Measurements from ENCODE around the gene SNRPA. TPM values are rescaled to one million over a fixed set of nuclear protein-coding genes. Genes with fewer than 3 reads are reported as not detected.

The SNRPA gene
- total RNA-seq = 100 to 1,000 TPM in 1 of 2 donors, 10 to 100 TPM in 1; 95.5 to 191 TPM

DNA sequence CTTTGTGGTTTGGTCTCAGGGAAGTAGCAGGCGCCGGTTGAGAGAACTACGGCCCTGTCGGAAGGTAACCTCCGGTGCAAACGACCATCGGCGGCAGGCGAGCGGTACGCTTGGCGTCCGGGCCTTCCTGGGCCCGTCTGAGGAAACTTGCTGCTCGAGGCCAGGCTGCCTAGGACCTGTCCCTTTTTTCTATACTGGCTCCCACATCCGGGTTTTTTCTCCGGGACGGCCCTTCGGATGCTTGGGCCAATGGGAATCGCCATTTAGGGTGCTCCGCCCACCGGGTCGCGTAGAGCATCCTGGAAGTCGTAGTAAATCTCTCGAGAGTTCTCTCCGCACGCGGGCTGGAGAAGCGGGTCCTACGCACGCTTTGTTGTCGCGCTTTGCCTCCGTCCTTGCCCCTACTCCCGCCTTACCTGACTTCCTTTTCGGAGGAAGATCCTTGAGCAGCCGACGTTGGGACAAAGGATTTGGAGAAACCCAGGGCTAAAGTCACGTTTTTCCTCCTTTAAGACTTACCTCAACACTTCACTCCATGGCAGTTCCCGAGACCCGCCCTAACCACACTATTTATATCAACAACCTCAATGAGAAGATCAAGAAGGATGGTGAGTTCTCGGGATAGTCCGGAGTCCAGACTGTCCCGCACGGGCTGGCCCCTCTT, at the start of gene SNRPA:
TSS of gene SNRPA (plus strand) at position 330 of the 664 bp plus-strand sequence. CDS start at position 536, 206 bp downstream.
- Mint-ChIP-seq H3K27ac (peak within 1 kb of the TSS; percentile 91 to 92), H3K4me3 (peak within 1 kb of the TSS; percentile 96), H3K27me3 (no peaks in the 10 kb centered on the region), H3K9me3 (no peaks in the 10 kb centered on the region), H3K4me1 (ENCODE audit: low read depth in 2 of 2) (peaks cover 36 to 46% of the 10 kb centered on the region in 2 donors), H3K36me3 (peaks cover 15% of the 10 kb centered on the region)
- ATAC-seq (peak; percentile 83 to 85), DNase-seq (ENCODE audit: low spot score) (peak; percentile 98)

- Mint-ChIP-seq H3K27ac (no peak overlapping the region), H3K36me3 (peaks cover 7% of the 10 kb centered on the region), H3K27me3 (no peaks in the 10 kb centered on the region), H3K4me3 (no peak overlapping the region), H3K4me1 (ENCODE audit: low read depth in 2 of 2) (peaks cover 0 to 3% of the 10 kb centered on the region in 2 donors), H3K9me3 (no peaks in the 10 kb centered on the region)
- DNase-seq (ENCODE audit: low spot score) (peak; percentile 8), ATAC-seq (no peak)
Measured at GRCh38 chr19:40701758-40702157, 49.2 kb upstream of the SNRPA start.

DNA sequence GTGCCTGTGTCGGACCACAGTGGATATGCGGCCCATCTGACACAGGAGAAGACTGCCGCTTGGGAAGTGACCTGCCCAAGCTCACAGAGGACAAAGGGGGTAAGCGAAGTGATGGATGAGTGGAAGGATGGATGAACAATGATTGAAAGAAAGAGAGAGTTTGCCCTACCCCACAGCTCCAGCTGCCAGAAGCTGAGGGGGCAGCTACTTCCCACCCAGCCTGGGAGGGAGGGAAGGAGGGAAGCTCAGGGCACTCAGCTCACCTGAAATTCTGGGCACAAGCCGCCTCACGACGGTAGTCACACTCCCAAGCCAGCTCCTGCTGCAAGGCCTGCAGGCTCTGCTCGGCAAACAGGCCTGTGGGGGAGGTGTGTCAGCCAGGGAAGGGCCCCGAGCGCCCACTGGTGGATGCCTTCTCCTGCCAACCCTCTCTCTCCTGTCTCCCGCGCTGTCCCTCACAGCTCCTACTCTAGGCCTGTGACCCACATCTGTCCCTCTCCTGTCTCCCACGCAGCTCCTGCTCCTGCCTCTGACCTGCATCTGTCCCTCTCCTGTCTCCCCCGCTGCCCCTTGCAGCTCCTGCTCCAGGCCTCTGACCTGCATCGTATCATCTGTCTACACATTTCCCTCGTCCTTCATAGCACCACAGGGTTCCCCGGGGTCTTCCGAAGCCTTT, 48.5 kb upstream of the SNRPA start:
- DNase-seq (ENCODE audit: low spot score) = no peak
- ATAC-seq = no peak
- Mint-ChIP-seq H3K27ac (no peak overlapping the region), H3K4me3 (no peak overlapping the region), H3K27me3 (no peaks in the 10 kb centered on the region), H3K4me1 (ENCODE audit: low read depth in 2 of 2) (peaks cover 0 to 3% of the 10 kb centered on the region in 2 donors), H3K36me3 (peaks cover 7% of the 10 kb centered on the region), H3K9me3 (no peaks in the 10 kb centered on the region)

- Mint-ChIP-seq H3K36me3 (peaks cover 7% of the 10 kb centered on the region), H3K4me1 (ENCODE audit: low read depth in 2 of 2) (peaks cover 0 to 3% of the 10 kb centered on the region in 2 donors), H3K27me3 (no peaks in the 10 kb centered on the region), H3K4me3 (no peak overlapping the region), H3K27ac (no peak overlapping the region), H3K9me3 (no peaks in the 10 kb centered on the region)
- ATAC-seq = no peak
- DNase-seq (ENCODE audit: low spot score) = no peak
Measured at GRCh38 chr19:40703029-40703755, 47.8 kb upstream of the SNRPA start.

DNA sequence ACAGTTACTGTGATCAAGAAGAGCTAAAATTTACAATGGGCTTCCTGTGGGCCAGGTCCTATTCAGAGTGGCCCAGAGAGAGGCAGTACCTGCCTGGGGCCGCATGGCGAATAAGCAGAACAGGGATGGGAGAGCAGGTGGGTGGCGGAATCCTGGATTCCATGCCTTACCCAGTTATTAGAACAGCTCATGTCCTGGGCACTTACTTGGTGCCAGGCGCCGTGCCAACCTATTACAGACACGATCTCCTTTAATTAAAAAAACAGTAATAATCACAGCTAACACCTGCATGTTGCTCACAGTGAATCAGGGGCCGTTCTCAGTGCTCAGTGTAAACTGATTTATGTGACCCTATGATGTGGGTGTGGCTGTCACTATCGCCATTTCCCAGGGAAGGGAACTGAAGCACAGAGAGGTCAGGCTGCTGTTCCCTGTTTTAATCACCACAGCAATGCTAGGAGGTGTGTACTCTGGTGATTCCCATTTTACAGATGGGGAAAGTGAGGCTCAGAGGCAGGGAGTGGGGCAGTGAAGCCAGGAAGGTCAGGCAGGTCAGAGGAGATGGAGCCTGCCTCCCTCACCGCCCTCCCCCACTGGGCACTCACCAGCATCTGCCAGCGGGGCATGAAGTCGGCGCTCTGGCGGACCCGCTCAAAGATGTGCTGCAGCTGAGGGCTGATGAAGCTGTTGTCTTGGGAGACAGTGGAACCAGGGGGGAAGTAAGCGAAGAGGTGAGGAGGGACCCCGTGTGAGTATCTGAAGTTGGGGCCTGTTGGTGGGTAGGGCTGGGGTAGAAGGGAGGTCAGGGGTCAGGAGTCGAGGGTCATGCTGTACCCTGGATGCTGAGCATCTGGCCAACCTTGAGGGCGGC, 46.3 kb upstream of the SNRPA start:
- H3K4me3 Mint-ChIP-seq = no peak overlapping the region
- H3K9me3 Mint-ChIP-seq = no peaks in the 10 kb centered on the region
- H3K27ac Mint-ChIP-seq = no peak overlapping the region
- DNase-seq (ENCODE audit: low spot score) (no peak), ATAC-seq (no peak)
- H3K36me3 Mint-ChIP-seq = peaks cover 12% of the 10 kb centered on the region
- peaks cover 0 to 6% of the 10 kb centered on the region in 2 donors for H3K4me1 Mint-ChIP-seq (ENCODE audit: low read depth in 2 of 2)
- H3K27me3 Mint-ChIP-seq = no peaks in the 10 kb centered on the region

- no peaks in the 10 kb centered on the region for H3K9me3 Mint-ChIP-seq
- no peak overlapping the region for H3K27ac Mint-ChIP-seq
- H3K4me3 Mint-ChIP-seq = no peak overlapping the region
- H3K27me3 Mint-ChIP-seq = no peaks in the 10 kb centered on the region
- no peak for ATAC-seq
- H3K36me3 Mint-ChIP-seq = peaks cover 12% of the 10 kb centered on the region
- DNase-seq (ENCODE audit: low spot score) = no peak
- peaks cover 0 to 6% of the 10 kb centered on the region in 2 donors for H3K4me1 Mint-ChIP-seq (ENCODE audit: low read depth in 2 of 2)
Measured at GRCh38 chr19:40705362-40705651, 45.7 kb upstream of the SNRPA start.

DNA sequence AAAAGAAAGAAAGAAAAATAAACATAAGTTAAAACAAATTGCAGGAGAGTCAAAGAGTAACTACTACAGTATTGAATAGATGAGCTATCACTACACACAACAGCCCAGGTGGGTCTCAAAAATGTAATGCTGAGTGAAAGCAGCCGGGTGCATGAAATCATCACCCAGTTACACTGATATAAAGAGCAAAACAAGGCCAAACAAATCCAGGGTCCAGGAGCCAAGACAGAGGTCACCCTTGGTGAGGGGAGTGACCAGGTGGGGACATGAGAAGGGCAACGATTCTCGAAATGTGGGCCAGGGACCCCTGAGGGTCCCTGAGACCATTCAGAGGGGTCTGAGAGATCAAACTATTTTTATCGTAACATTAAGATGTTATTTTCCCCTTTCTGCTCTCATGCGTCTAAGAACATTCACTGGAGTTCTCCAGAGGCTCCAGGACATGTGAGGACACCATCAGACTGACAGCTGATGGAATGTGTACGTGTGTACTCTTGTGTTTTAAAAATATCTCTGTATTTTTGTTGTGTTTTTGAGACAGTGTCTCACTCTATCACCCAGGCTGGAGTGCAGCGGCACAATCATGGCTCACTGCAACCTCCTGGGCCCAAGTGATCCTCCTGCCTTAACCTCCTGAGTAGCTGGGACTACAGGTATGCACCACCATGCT, 44.9 kb upstream of the SNRPA start:
- ATAC-seq = no peak
- no peak overlapping the region for H3K4me3 Mint-ChIP-seq
- H3K36me3 Mint-ChIP-seq = peaks cover 12% of the 10 kb centered on the region
- H3K27me3 Mint-ChIP-seq = no peaks in the 10 kb centered on the region
- no peaks in the 10 kb centered on the region for H3K9me3 Mint-ChIP-seq
- H3K27ac Mint-ChIP-seq = no peak overlapping the region
- peaks cover under 1 to 6% of the 10 kb centered on the region in 2 donors for H3K4me1 Mint-ChIP-seq (ENCODE audit: low read depth in 2 of 2)
- DNase-seq (ENCODE audit: low spot score) = no peak

DNA sequence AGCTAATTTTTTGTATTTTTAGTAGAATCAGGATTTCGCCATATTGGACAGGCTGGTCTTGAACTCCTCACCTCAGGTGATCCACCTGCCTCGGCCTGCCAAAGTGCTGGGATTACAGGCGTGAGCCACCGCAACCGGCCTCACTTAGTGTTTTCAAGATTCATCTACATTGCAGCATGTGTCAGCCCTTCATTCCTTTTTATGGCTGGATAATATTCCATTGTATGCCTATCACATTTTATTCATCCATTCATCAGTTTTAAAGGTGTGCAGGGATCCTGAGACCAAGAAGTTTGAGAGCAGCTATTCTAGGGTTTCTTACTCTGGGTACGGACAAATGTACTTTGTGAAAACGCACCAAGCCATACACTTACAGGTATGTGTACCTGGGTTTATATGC, 43.4 kb upstream of the SNRPA start:
- no peak for DNase-seq (ENCODE audit: low spot score)
- Mint-ChIP-seq H3K27me3 (no peaks in the 10 kb centered on the region), H3K36me3 (peaks cover 19% of the 10 kb centered on the region), H3K4me3 (no peak overlapping the region), H3K9me3 (no peaks in the 10 kb centered on the region), H3K4me1 (ENCODE audit: low read depth in 2 of 2) (peaks cover 6 to 7% of the 10 kb centered on the region in 2 donors), H3K27ac (no peak overlapping the region)
- no peak for ATAC-seq

DNA sequence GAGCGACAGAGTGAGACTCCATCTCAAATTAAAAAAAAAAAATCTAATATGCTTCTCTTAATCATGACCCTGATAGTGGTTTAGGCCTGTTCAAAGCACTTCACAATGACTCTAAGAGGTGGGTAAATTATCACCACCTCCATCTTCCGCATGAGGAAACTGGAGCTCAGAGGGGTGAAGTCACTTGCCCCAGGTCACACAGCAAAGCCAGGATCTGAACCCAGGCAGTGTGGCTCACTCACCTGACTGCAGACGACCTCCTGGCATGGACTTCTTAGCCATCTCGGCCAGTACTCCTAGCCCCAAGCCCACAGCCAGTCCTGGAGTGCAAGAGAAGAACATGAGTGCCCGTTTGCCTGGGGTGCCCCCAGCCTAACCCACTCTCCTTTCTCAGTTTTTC, 41.2 kb upstream of the SNRPA start:
- H3K27ac Mint-ChIP-seq = no peak overlapping the region
- H3K9me3 Mint-ChIP-seq = no peaks in the 10 kb centered on the region
- DNase-seq (ENCODE audit: low spot score) (no peak), ATAC-seq (no peak)
- H3K4me1 Mint-ChIP-seq (ENCODE audit: low read depth in 2 of 2) = peaks cover 14 to 15% of the 10 kb centered on the region in 2 donors
- H3K27me3 Mint-ChIP-seq = no peaks in the 10 kb centered on the region
- H3K36me3 Mint-ChIP-seq = peaks cover 13% of the 10 kb centered on the region
- no peak overlapping the region for H3K4me3 Mint-ChIP-seq

- peaks cover 35 to 42% of the 10 kb centered on the region in 2 donors for H3K4me1 Mint-ChIP-seq (ENCODE audit: low read depth in 2 of 2)
Measured at GRCh38 chr19:40713939-40714338, 37.1 kb upstream of the SNRPA start.

GRCh38 chr19:40714441-40715299, 36.3 kb upstream of the SNRPA start:
- Mint-ChIP-seq H3K27me3 (no peaks in the 10 kb centered on the region), H3K27ac (peak overlapping the region; percentile 95 to 98), H3K4me1 (ENCODE audit: low read depth in 2 of 2) (peaks cover 39 to 46% of the 10 kb centered on the region in 2 donors), H3K4me3 (peak overlapping the region; percentile 94), H3K9me3 (no peaks in the 10 kb centered on the region), H3K36me3 (peaks cover 8% of the 10 kb centered on the region)
- peak; percentile 82 to 84 for ATAC-seq
- peak; percentile 92 for DNase-seq (ENCODE audit: low spot score)

More at GRCh38 chr19:40713939-40714338, 37.1 kb upstream of the SNRPA start:
- peak overlapping the region; percentile 95 to 98 for H3K27ac Mint-ChIP-seq
- H3K9me3 Mint-ChIP-seq = no peaks in the 10 kb centered on the region
- H3K27me3 Mint-ChIP-seq = no peaks in the 10 kb centered on the region
- peaks cover 10% of the 10 kb centered on the region for H3K36me3 Mint-ChIP-seq
- DNase-seq (ENCODE audit: low spot score) (no peak), ATAC-seq (no peak)
- H3K4me3 Mint-ChIP-seq = peak overlapping the region; percentile 94

DNA sequence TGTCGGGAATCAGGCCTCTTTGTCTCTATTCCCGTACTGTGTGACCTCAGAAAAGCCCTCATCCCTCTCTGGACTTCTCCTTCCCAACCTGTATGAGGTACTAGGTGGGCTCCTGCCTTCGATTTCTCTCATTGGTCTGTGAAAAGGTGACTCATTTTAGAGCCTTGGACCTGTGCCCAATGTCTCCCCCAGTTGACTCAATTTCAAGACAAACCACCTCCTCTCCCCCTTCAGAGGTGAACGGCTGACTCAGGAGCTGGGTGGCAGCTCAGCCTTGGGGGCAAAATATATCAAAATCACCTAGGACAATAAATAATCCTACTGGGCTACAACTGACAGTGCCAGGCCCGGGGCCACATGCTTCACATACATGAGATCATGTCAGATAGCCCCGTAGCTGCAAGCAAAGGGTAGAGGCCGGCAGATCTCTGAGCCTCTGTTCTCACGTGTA, 34.9 kb upstream of the SNRPA start:
- peak in 1 of 2 donors; percentile 31 for ATAC-seq
- Mint-ChIP-seq H3K27me3 (no peaks in the 10 kb centered on the region), H3K9me3 (no peaks in the 10 kb centered on the region), H3K4me1 (ENCODE audit: low read depth in 2 of 2) (peaks cover 47 to 59% of the 10 kb centered on the region in 2 donors), H3K4me3 (peak overlapping the region; percentile 94), H3K36me3 (peaks cover 14% of the 10 kb centered on the region), H3K27ac (peak overlapping the region; percentile 95 to 98)
- no peak for DNase-seq (ENCODE audit: low spot score)
